H1 (cell line): ENCODE measurements around the gene SCN1B.

Experiments used
- CEBPB ChIP-seq: IDR thresholded peaks from 2 replicates; pipeline ENCODE4 v1.6.1; 2012; ENCODE audit warnings: low read depth, low read length
- CTCF ChIP-seq, 3 experiments: IDR thresholded peaks; 1 replicate in 2 of 3; 2 replicates in 1 of 3; pipeline versions ENCODE4 v1.5.1 to v1.6.1; 2011; ENCODE audit warnings: low read length in 3 of 3, mild to moderate bottlenecking in 3 of 3, inconsistent platforms in 2 of 3, low read depth in 1 of 3, moderate library complexity in 1 of 3; ENCODE audit not compliant: insufficient read depth in 1 of 3; ENCODE audit errors: control extremely low read depth in 1 of 3
- POLR2AphosphoS5 ChIP-seq: IDR thresholded peaks from 2 replicates; pipeline ENCODE4 v1.6.1; 2011; ENCODE audit warnings: low read depth, low read length
- TAF1 ChIP-seq: IDR thresholded peaks from 2 replicates; pipeline ENCODE4 v1.6.1; 2011; ENCODE audit warnings: mild to moderate bottlenecking, low read depth, low read length

- TF ChIP-seq CEBPB (no peak), POLR2AphosphoS5 (no peak), TAF1 (no peak), CTCF (IDR thresholded peaks at IDR 0.05; ENCODE audit: control extremely low read depth in 1 of 3, insufficient read depth in 1 of 3, low read depth in 1 of 3, low read length in 3 of 3) (no peak)
Measured at GRCh38 chr19:35074426-35075201, 44.3 kb downstream of the SCN1B start.
